Fibroblast of skin of scalp (primary cell): ENCODE data around the gene SEPTIN10.
"Not testable (repeated sequence)": the region's sequence is repeated elsewhere in the genome, so short reads cannot be mapped to it uniquely, and the experiment has no call there.

Experiments used
- DNase-seq: peaks from one replicate; pipeline ENCODE4 v3.0.0-alpha.2; 2013

The SEPTIN10 gene

GRCh38 chr2:109601783-109602182 is 12.0 kb downstream of the SEPTIN10 start:
- no peak for DNase-seq

DNA sequence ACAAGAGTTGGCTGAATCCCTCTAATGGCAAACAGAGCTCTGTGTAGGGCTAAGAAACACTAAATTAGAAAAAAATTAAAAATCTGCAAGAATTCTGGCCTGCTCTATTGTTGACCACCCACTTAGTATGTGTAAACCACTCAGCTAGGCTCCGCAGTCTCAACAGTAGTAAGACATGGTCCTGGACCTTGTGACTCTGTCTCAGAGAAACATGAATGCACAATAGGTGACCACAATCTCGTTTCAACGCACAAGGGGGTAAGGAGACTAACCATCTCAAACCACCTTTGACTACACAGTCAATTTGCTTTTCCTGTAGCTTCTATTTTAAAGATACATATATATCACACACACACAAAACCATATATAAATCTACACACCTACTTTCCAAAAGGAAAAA is 16.5 kb downstream of the SEPTIN10 start:
- DNase-seq: no peak

DNA sequence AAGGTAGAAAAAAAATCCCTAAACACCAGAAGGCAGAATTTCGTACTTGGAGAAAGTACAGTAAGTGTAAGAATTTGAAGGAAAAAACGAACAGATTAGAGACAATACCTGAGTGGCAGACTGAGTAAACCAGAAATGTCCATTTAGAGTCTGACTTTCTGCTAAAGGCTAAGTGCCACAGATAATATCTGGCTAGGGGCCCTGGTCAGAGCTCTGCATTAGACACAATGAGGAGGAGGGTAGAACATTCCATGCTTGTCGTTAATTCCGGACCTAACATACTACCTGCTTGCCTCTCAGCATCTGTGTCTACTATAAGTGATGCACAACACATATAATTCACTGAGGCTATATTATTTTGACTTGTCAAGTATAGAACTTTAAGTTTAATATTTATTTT is 18.1 kb downstream of the SEPTIN10 start:
- no peak for DNase-seq

- DNase-seq: no peak
These were observed 19.4 kb downstream of the SEPTIN10 start for GRCh38 chr2:109594246-109594885.

DNA sequence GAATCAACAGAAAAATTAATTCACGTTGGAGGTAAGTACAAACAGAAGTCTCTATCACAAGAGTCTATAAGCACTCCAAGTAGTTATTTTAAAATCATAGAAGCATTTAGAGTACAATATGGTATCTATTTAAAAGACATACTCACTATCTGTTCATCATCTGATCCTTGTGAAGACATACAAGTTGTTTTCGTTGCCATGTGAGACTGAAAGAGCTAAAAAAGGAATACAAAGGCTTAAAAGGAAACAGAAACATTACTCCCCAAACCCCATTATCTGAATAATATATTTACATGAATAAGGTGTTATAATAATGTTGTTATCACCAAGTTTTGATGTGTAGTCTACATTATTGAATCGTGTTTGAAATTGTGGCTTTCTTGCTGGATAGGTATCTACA is 20.9 kb downstream of the SEPTIN10 start:
- no peak for DNase-seq

DNA sequence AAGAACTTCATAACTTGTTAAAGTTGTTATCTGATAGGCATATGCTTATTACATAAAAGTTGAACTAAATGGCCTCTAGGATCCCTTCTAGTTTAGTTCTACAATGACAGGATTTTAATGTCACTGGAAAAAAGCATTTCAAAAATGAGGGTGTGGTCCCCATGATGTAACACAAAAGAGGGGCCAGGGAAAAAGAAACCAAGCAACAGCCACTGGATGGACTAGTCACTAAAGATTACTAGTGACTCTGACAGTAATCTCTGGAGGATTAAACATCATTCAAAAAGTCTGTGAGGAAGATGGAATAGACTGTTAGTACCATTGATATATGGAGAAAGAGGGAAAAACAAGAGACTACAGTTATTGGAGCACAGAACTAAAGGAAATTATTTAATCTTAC is 22.6 kb downstream of the SEPTIN10 start:
- peak; percentile 29 for DNase-seq

GRCh38 chr2:109586687-109587086 is 27.1 kb downstream of the SEPTIN10 start:
- no peak for DNase-seq

- DNase-seq: peak; percentile 50
These were observed 30.6 kb downstream of the SEPTIN10 start for GRCh38 chr2:109582928-109583895.

- DNase-seq: not testable (repeated sequence)
These were observed 36.1 kb downstream of the SEPTIN10 start for GRCh38 chr2:109577630-109578029.

DNA sequence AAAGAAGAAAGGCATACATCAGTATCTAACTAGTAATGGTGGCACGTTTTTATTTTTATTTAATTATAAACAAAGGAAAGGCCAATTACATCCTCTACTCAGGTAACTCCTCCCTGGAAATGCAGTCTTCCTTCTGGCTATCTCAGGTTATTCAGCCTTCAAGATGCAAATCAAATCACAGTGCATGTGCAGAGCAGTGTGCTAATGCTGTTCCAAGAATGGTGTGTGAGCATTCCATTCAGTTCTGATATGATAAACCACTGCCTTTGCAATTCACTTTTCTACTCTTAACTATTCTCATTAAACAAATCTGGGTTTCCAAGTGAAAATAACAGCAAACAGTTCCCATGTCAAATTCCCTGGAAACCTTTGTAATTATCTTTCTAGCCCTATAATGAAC is 38.4 kb downstream of the SEPTIN10 start:
- no peak for DNase-seq

DNA sequence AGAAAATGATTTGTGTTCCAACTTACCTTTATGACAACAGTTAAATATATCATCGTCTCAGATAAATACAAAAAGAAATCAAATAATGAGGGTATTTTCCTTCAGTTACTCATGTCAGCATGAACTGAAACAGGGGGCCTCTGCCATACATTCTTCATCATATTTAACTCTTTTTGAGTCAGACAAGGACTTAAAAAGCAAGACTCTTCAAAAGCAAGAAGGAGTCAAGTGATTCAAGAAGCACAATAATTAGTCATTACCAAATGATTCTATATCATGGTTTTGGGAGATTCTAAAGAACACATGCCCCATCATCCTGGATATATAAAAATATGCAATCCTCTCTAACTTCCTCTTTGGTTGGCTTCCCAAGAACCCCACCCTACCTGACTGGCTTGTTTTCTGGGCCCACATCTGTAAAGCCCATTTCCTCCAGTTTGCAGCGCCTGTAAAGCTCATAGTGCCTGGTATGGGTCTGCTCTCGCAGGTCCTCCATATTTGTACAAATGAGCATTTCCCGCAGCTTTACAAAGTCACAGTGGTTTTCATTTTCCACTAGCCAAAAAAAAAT is 49.7 kb downstream of the SEPTIN10 start:
- DNase-seq: no peak

- DNase-seq: no peak
These were observed 50.5 kb downstream of the SEPTIN10 start for GRCh38 chr2:109563288-109563687.

- DNase-seq: no peak
These were observed 51.3 kb downstream of the SEPTIN10 start for GRCh38 chr2:109562421-109562820.

GRCh38 chr2:109560265-109560664 is 53.5 kb downstream of the SEPTIN10 start:
- no peak for DNase-seq

GRCh38 chr2:109558076-109558882 is 55.5 kb downstream of the SEPTIN10 start:
- DNase-seq: peak; percentile 22

DNA sequence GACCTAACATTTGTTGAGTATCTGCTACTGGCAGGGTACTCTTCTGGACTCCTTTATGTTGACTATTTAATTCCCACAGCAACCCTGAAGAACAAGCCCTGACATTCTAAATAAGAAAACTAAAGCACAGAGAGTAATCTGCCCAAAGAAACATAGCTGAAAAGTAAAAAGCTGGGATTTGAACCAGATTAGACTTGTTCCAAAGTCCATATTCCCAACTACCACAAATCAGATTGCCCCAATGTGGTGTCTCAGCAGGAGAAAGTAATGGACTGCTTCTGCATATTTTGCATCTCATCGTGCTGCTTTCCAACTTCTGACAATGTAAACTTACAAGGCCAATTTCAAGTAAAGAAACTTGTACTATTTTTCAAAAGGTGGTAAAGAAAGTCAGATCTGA is 56.5 kb downstream of the SEPTIN10 start:
- no peak for DNase-seq

GRCh38 chr2:109555346-109555900 is 58.3 kb downstream of the SEPTIN10 start:
- DNase-seq: no peak

- DNase-seq: no peak
These were observed 59.0 kb downstream of the SEPTIN10 start for GRCh38 chr2:109554758-109555157.

DNA sequence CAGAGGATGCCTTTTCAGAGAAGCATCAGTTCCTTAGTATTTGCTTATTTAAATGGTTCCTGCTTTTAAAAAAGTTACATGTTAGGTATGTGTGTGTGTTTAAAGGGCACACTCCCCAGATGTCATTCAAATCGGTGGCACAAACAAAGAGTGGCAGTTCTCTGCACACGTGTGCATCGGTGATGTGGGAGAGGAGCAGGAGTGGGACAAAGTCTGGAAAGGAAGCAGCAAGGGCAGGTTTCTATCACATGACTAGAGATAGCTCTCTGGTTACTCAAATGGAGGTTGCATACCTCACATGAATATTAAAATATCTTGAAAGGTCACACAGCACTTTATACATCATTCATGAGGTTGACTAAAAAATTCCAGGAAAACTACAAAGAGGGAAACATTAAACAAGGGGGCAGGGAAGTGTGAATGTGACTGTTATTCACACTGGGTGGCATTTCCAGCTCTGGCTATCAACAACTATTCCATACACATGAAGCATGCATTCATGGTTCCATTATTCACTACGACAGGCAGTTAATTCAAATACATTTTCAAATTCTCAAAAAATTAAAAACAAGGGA is 64.7 kb downstream of the SEPTIN10 start:
- no peak for DNase-seq

DNA sequence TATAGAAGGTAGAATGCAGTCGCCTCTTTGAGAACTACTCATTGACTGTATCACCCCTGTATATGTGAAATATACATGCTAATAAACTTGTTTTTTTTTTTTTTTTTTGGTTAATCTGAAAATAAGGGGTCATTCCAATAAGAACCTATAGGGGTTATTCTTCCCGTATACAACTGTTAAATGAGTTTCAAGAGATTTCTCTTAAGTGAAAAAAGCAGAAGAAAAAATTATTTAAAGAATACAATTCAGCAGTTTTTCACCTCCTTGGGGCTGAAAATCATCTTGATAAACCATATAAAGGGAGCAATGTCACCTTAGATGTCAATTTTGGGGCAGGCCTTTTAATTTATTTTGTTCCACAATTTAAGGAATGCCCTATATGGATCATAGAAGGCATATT is 66.5 kb downstream of the SEPTIN10 start:
- DNase-seq: no peak

GRCh38 chr2:109545828-109546713 is 67.7 kb downstream of the SEPTIN10 start:
- peak; percentile 59 for DNase-seq
